ENCODE measurements around the gene GALNT9. TPM values are rescaled to one million over a fixed set of nuclear protein-coding genes. Genes with fewer than 3 reads are reported as not detected.

The GALNT9 gene
- total RNA-seq, 4 donors from 2014 or later, result not detected

DNA sequence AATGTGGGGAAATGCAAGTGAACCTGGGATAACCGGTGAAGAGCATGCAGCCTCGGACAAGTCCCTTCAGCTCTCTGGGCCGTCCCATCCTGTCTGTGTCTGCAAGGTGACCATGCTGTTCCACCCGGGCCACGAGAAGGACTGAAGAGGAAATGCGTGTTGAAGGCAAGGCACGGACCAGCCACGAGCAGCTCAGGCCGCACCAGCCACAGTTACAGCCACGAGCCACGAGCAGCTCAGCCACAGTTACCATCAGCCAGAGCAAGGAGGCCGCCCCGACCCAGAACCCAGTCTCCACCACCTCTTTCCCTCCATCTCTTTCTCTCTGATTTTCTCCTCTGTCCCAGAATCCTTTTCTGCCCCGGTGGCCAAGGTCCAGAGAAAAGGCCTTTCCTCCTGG is 18.8 kb upstream of the GALNT9 start:
- Histone ChIP-seq H3K9me3 (no peaks in the 10 kb centered on the region), H3K4me3 (no peak overlapping the region), H3K27me3 (peaks cover 0 to 85% (median 0%) of the 10 kb centered on the region in 4 donors), H3K36me3 (no peaks in the 10 kb centered on the region), H3K27ac (no peak overlapping the region), H3K4me1 (no peaks in the 10 kb centered on the region)
- DNase-seq, result no peak
- intact Hi-C loops (cut with DNase I), result no loop called here
- TF ChIP-seq CTCF (IDR thresholded peaks at IDR 0.05) (no peak), POLR2A (IDR thresholded peaks at IDR 0.05) (no peak)
- 84 to 90% methylated on average over 10 of the region's 14 CpGs for WGBS, 2 donors

- DNase-seq, result no peak
- 75 to 80% methylated on average over 1 to 4 of the region's 33 CpGs for WGBS, 2 donors
- Histone ChIP-seq H3K4me3 (no peak overlapping the region), H3K27ac (no peak overlapping the region), H3K27me3 (peaks cover 0 to 83% (median 0%) of the 10 kb centered on the region in 4 donors), H3K4me1 (no peaks in the 10 kb centered on the region), H3K9me3 (no peaks in the 10 kb centered on the region), H3K36me3 (no peaks in the 10 kb centered on the region)
- TF ChIP-seq POLR2A (IDR thresholded peaks at IDR 0.05) (no peak), CTCF (IDR thresholded peaks at IDR 0.05) (no peak)
- intact Hi-C loops (cut with DNase I), result no loop called here
Measured at GRCh38 chr12:132347176-132347855, 17.9 kb upstream of the GALNT9 start.

- DNase-seq, result no peak
- intact Hi-C loops (cut with DNase I), result no loop called here
- WGBS, 2 donors, result 82 to 83% methylated on average over 8 to 14 of the region's 20 CpGs
- H3K36me3 ChIP-seq, result no peaks in the 10 kb centered on the region
- H3K27me3 ChIP-seq, result peaks cover 0 to 83% (median 0%) of the 10 kb centered on the region in 4 donors
- H3K27ac ChIP-seq, result no peak overlapping the region
- no peaks in the 10 kb centered on the region for H3K4me1 ChIP-seq
- H3K9me3 ChIP-seq, result no peaks in the 10 kb centered on the region
- TF ChIP-seq POLR2A (IDR thresholded peaks at IDR 0.05), result no peak
- no peak for TF ChIP-seq CTCF (IDR thresholded peaks at IDR 0.05)
- H3K4me3 ChIP-seq, result no peak overlapping the region
Measured at GRCh38 chr12:132346471-132347175, 17.2 kb upstream of the GALNT9 start.

DNA sequence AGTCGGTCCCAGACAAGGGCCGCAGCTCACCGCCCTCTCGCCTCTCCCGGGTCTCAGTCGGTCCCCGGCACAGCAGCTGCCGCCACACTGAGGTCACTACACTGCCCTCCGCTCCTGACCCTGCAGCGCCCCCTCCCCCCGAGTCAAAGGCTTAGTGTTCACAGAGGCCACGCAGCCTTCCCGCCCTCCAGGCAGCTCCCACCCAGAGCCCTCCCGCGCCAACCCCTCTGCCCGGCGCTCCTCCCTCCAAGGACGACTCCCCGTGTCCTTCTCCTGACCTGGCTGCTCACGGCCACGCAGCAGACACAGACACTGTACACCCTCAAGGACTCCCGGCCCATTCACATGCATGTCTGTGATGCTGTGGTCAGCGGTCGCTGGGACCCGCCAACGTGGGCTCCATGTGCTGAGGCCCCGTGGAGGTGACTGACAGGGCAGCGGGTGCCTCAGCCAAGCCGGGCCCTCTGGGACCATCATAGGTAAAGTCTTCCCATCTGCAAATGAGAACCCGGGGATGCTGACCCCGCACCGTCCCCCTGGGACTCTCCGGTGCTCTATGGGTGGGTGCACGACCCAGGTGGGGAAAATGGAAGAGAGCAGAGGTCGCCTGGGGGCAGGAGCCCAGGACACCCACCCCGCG is 16.3 kb upstream of the GALNT9 start:
- WGBS, 2 donors, result 57 to 61% methylated on average over 9 of the region's 37 CpGs
- no peaks in the 10 kb centered on the region for H3K4me1 ChIP-seq
- H3K27me3 ChIP-seq, result peaks cover 0 to 83% (median 0%) of the 10 kb centered on the region in 4 donors
- no peak for TF ChIP-seq POLR2A (IDR thresholded peaks at IDR 0.05)
- H3K36me3 ChIP-seq, result no peaks in the 10 kb centered on the region
- H3K27ac ChIP-seq, result no peak overlapping the region
- no peak for DNase-seq
- intact Hi-C loops (cut with DNase I), result no loop called here
- H3K9me3 ChIP-seq, result no peaks in the 10 kb centered on the region
- H3K4me3 ChIP-seq, result no peak overlapping the region

DNA sequence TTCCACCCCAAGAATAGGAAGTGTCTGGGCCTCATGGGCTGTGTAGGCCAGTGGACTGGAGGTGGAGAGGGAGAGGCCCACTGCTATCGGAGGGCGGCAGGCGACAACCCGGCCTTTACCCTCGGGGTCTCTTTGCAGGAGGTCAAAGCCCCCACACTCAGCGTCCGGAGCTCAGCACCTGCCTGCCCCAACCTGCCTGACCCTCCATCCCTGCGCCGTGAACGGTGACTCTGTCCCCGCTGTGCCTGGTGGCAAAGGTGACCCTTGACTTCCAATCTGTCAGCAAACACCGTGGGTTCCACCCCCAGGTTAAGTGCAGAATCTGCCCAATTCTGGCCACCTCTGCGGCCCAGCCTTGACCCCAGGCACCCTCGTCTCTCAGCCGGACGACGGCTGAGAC is 15.7 kb upstream of the GALNT9 start:
- no peak for TF ChIP-seq POLR2A (IDR thresholded peaks at IDR 0.05)
- TF ChIP-seq CTCF (IDR thresholded peaks at IDR 0.05), result no peak
- 47 to 65% methylated on average over 5 to 12 of the region's 17 CpGs for WGBS, 2 donors

More for the DNA sequence above, 15.7 kb upstream of the GALNT9 start:
- peaks cover 0 to 87% (median 0%) of the 10 kb centered on the region in 4 donors for H3K27me3 ChIP-seq
- H3K4me1 ChIP-seq, result no peaks in the 10 kb centered on the region
- DNase-seq, result no peak
- no peak overlapping the region for H3K4me3 ChIP-seq
- H3K36me3 ChIP-seq, result no peaks in the 10 kb centered on the region
- H3K9me3 ChIP-seq, result no peaks in the 10 kb centered on the region
- intact Hi-C loops (cut with DNase I), result no loop called here
- no peak overlapping the region for H3K27ac ChIP-seq
